C4-2B (cell line): ENCODE data around the gene TSPAN14.

ENCODE experiments used
- ZFX ChIP-seq: fragments of 450-650 bp; IDR thresholded peaks from 2 replicates; pipeline ENCODE4 v1.6.1; 2017
- TF ChIP-seq, protein P1 (sequence below): fragments of 450-650 bp; conservative IDR thresholded peaks from 2 replicates; pipeline ENCODE4 v1.5.1; 2017; ENCODE audit warnings: mild to moderate bottlenecking

DNA sequence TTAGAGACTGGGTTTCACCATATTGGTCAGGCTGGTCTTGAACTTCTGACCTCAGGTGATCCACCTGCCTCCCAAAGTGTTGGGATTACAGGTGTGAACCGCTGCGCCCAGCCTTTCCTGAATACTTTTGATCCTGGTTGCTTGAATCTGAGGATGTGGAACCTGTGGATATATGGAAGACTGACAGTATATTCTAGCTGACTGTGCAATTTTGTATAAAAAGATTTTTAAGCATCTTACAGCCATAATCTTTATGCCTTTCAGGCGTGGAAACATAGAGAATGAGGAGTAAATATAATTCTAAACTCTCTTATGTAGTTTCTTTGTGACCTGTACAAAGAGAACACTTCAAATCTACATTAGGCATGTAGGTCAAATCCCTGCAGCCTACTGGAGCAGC, 16.2 kb downstream of the TSPAN14 start:
- TF ChIP-seq, protein P1, sequence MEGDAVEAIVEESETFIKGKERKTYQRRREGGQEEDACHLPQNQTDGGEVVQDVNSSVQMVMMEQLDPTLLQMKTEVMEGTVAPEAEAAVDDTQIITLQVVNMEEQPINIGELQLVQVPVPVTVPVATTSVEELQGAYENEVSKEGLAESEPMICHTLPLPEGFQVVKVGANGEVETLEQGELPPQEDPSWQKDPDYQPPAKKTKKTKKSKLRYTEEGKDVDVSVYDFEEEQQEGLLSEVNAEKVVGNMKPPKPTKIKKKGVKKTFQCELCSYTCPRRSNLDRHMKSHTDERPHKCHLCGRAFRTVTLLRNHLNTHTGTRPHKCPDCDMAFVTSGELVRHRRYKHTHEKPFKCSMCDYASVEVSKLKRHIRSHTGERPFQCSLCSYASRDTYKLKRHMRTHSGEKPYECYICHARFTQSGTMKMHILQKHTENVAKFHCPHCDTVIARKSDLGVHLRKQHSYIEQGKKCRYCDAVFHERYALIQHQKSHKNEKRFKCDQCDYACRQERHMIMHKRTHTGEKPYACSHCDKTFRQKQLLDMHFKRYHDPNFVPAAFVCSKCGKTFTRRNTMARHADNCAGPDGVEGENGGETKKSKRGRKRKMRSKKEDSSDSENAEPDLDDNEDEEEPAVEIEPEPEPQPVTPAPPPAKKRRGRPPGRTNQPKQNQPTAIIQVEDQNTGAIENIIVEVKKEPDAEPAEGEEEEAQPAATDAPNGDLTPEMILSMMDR = no peak
- TF ChIP-seq ZFX = no peak
